ENCODE measurements around the gene SPINT1.

Gene SPINT1

GRCh38 chr15:40871749-40872617 is 28.1 kb downstream of the SPINT1 start:
- peak overlapping the region; percentile 89 for H3K4me2 ChIP-seq
- 0 out of 2 replicates have a peak overlapping the region, but pooled peaks have one; percentile 9 for H3K9ac ChIP-seq
- H3K4me1 ChIP-seq = peaks cover 54% of the 10 kb centered on the region
- H3K36me3 ChIP-seq = no peaks in the 10 kb centered on the region
- H3K27me3 ChIP-seq = no peaks in the 10 kb centered on the region
- no peak for TF ChIP-seq Cebpa-rat (IDR thresholded peaks at IDR 0.05)
- no peak overlapping the region for H3K4me3 ChIP-seq
- H3K9me3 ChIP-seq = no peaks in the 10 kb centered on the region
- no peaks in the 10 kb centered on the region for H4K20me1 ChIP-seq
- no peak overlapping the region for H3K27ac ChIP-seq

GRCh38 chr15:40872791-40873693 is 29.2 kb downstream of the SPINT1 start:
- peak overlapping the region; percentile 73; the same call in 1 of the 2 replicates for H3K9ac ChIP-seq
- no peak for TF ChIP-seq Cebpa-rat (IDR thresholded peaks at IDR 0.05)

GRCh38 chr15:40873694-40874561 is 30.1 kb downstream of the SPINT1 start, which contains the start of gene RHOV:
Gene RHOV (minus strand): TSS chr15:40874234. CDS start chr15:40874139, 95 bp downstream.
- peak within 1 kb of the TSS; percentile 47; the same call in 1 of the 2 replicates for H3K27ac ChIP-seq
- TF ChIP-seq Cebpa-rat (IDR thresholded peaks at IDR 0.05) = no peak
- no peaks in the 10 kb centered on the region for H4K20me1 ChIP-seq
- H3K9me3 ChIP-seq = no peaks in the 10 kb centered on the region
- H3K4me1 ChIP-seq = peaks cover 54% of the 10 kb centered on the region
- no peaks in the 10 kb centered on the region for H3K27me3 ChIP-seq
- peak within 1 kb of the TSS; percentile 76 for H3K4me3 ChIP-seq
- peak within 1 kb of the TSS; percentile 73 for H3K9ac ChIP-seq
- no peaks in the 10 kb centered on the region for H3K36me3 ChIP-seq
- peak within 1 kb of the TSS; percentile 89 for H3K4me2 ChIP-seq

More at GRCh38 chr15:40872791-40873693, 29.2 kb downstream of the SPINT1 start:
- Histone ChIP-seq H3K36me3 (no peaks in the 10 kb centered on the region), H3K27ac (no peak overlapping the region), H3K9me3 (no peaks in the 10 kb centered on the region), H3K27me3 (no peaks in the 10 kb centered on the region), H3K4me1 (peaks cover 54% of the 10 kb centered on the region), H3K4me2 (peak overlapping the region; percentile 89), H3K4me3 (peak overlapping the region; percentile 76), H4K20me1 (no peaks in the 10 kb centered on the region)

- Histone ChIP-seq H3K36me3 (no peaks in the 10 kb centered on the region), H4K20me1 (no peaks in the 10 kb centered on the region), H3K27ac (no peak overlapping the region), H3K4me3 (no peak overlapping the region), H3K9ac (no peak overlapping the region; the same call in 1 of the 2 replicates), H3K27me3 (no peaks in the 10 kb centered on the region), H3K9me3 (no peaks in the 10 kb centered on the region), H3K4me2 (peak overlapping the region; percentile 74), H3K4me1 (peaks cover 52% of the 10 kb centered on the region)
- no peak for TF ChIP-seq Cebpa-rat (IDR thresholded peaks at IDR 0.05)
These were observed 32.3 kb downstream of the SPINT1 start for GRCh38 chr15:40875991-40876730.

- H4K20me1 ChIP-seq = no peaks in the 10 kb centered on the region
- no peak overlapping the region for H3K4me3 ChIP-seq
- H3K27ac ChIP-seq = no peak overlapping the region
- H3K4me2 ChIP-seq = no peak overlapping the region
- TF ChIP-seq Cebpa-rat (IDR thresholded peaks at IDR 0.05) = no peak
- no peak overlapping the region for H3K9ac ChIP-seq
- H3K4me1 ChIP-seq = peaks cover 37% of the 10 kb centered on the region
- no peaks in the 10 kb centered on the region for H3K36me3 ChIP-seq
- peaks cover 5% of the 10 kb centered on the region; the same call in 1 of the 2 replicates for H3K9me3 ChIP-seq
- H3K27me3 ChIP-seq = no peaks in the 10 kb centered on the region
These were observed 33.8 kb downstream of the SPINT1 start for GRCh38 chr15:40877694-40878093.

- H3K9me3 ChIP-seq = peaks cover 8% of the 10 kb centered on the region; the same call in 1 of the 2 replicates
- H4K20me1 ChIP-seq = no peaks in the 10 kb centered on the region
- no peak for TF ChIP-seq Cebpa-rat (IDR thresholded peaks at IDR 0.05)
- no peak overlapping the region for H3K9ac ChIP-seq
- no peaks in the 10 kb centered on the region for H3K36me3 ChIP-seq
- peaks cover 27% of the 10 kb centered on the region for H3K4me1 ChIP-seq
- no peaks in the 10 kb centered on the region for H3K27me3 ChIP-seq
- H3K4me2 ChIP-seq = no peak overlapping the region
- H3K4me3 ChIP-seq = no peak overlapping the region
- H3K27ac ChIP-seq = no peak overlapping the region
These were observed 34.9 kb downstream of the SPINT1 start for GRCh38 chr15:40878785-40879184.

GRCh38 chr15:40879609-40880008 is 35.8 kb downstream of the SPINT1 start:
- TF ChIP-seq Cebpa-rat (IDR thresholded peaks at IDR 0.05) = no peak
- Histone ChIP-seq H4K20me1 (no peaks in the 10 kb centered on the region), H3K4me3 (no peak overlapping the region), H3K9me3 (peaks cover 8% of the 10 kb centered on the region; the same call in 1 of the 2 replicates), H3K36me3 (no peaks in the 10 kb centered on the region), H3K9ac (no peak overlapping the region), H3K4me2 (no peak overlapping the region), H3K27me3 (no peaks in the 10 kb centered on the region), H3K4me1 (peaks cover 30% of the 10 kb centered on the region), H3K27ac (no peak overlapping the region)

GRCh38 chr15:40881351-40881750 is 37.5 kb downstream of the SPINT1 start:
- H3K4me3 ChIP-seq = no peak overlapping the region
- H4K20me1 ChIP-seq = no peaks in the 10 kb centered on the region
- peaks cover 8% of the 10 kb centered on the region; the same call in 1 of the 2 replicates for H3K9me3 ChIP-seq
- H3K4me1 ChIP-seq = peaks cover 20% of the 10 kb centered on the region
- H3K9ac ChIP-seq = no peak overlapping the region
- no peak overlapping the region for H3K27ac ChIP-seq
- no peak overlapping the region for H3K4me2 ChIP-seq
- no peaks in the 10 kb centered on the region for H3K36me3 ChIP-seq
- H3K27me3 ChIP-seq = no peaks in the 10 kb centered on the region
- no peak for TF ChIP-seq Cebpa-rat (IDR thresholded peaks at IDR 0.05)

Measured in BLaER1 (cell line).